PC-9 (cell line): Measurements from ENCODE around the gene SLC46A3.

Experiments
- CTCF ChIP-seq: fragments of 200-600 bp; sonication (generic); conservative IDR thresholded peaks from 2 replicates; pipeline ENCODE4 v1.6.1; 2017; ENCODE audit warnings: mixed run types, antibody characterized with exemption, mild to moderate bottlenecking, moderate library complexity
- EZH2 ChIP-seq: fragments of 200-600 bp; sonication (generic); IDR thresholded peaks from 2 replicates; pipeline ENCODE4 v1.8.0; 2017; ENCODE audit warnings: antibody characterized with exemption, low read depth

DNA sequence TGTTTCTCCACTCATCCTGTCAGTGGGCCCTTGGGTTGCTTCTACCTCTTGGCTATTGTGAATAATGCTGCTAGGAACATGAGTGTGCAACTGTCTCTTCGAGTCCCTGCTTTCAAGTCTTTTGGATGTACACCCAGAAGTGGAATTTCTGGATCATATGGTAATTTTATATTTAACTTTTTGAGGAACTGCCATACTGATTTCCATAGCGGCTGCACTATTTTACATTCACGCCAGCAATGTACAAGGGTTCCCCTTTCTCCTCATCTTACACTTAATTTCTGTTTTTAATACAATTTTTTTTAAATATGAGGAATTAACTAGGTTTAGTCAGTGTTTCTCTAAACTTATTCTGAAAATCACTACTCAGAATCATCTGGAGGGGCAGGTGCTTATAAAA, 24.2 kb upstream of the SLC46A3 start:
- TF ChIP-seq EZH2 (no peak), CTCF (no peak)
